Hepatocyte (in vitro differentiated cells): Measurements from ENCODE around the gene NPFFR2. TPM values are rescaled to one million over a fixed set of nuclear protein-coding genes. Genes with fewer than 3 reads are reported as not detected.

ENCODE experiments used
- DNase-seq: peaks from one replicate; pipeline ENCODE4 v3.0.0-alpha.2; 2016; ENCODE audit warnings: low spot score
- H2AFZ ChIP-seq: fragments of 200-600 bp; sonication (generic); 2 replicates; pipeline ENCODE4 v1.6.0; 2016; ENCODE audit warnings: antibody characterized with exemption, mild to moderate bottlenecking
- H3K27ac ChIP-seq: fragments of 200-600 bp; sonication (generic); 2 replicates; pipeline ENCODE4 v1.5.1; 2016; ENCODE audit warnings: mild to moderate bottlenecking
- H3K27me3 ChIP-seq: fragments of 200-600 bp; sonication (generic); 2 replicates; pipeline ENCODE4 v1.6.1; 2016
- H3K36me3 ChIP-seq: fragments of 200-600 bp; sonication (generic); replicated peaks from 2 replicates; pipeline ENCODE4 v1.5.1; 2016; ENCODE audit warnings: low read depth; ENCODE audit not compliant: insufficient read depth
- H3K4me1 ChIP-seq: fragments of 200-600 bp; sonication (generic); 2 replicates; pipeline ENCODE4 v1.5.1; 2016; ENCODE audit warnings: mild to moderate bottlenecking, moderate library complexity; ENCODE audit not compliant: insufficient read depth
- H3K4me2 ChIP-seq: fragments of 200-600 bp; sonication (generic); 2 replicates; pipeline ENCODE4 v1.6.0; 2016
- H3K4me3 ChIP-seq: fragments of 200-600 bp; sonication (generic); 2 replicates; pipeline ENCODE4 v1.5.1; 2016; ENCODE audit warnings: mild to moderate bottlenecking
- H3K79me2 ChIP-seq: fragments of 200-600 bp; sonication (generic); 2 replicates; pipeline ENCODE4 v1.6.0; 2017; ENCODE audit warnings: mild to moderate bottlenecking
- H3K9me2 ChIP-seq: fragments of 200-600 bp; sonication (generic); replicated peaks from 2 replicates; pipeline ENCODE4 v1.6.0; 2017; ENCODE audit warnings: mild to moderate bottlenecking; ENCODE audit not compliant: insufficient read depth
- H3K9me3 ChIP-seq: fragments of 200-600 bp; sonication (generic); 2 replicates; pipeline ENCODE4 v1.5.1; 2016; ENCODE audit warnings: low read depth, mild to moderate bottlenecking
- H4K20me1 ChIP-seq: fragments of 200-600 bp; sonication (generic); 2 replicates; pipeline ENCODE4 v1.6.0; 2016; ENCODE audit warnings: mild to moderate bottlenecking; ENCODE audit not compliant: insufficient read depth, poor library complexity, severe bottlenecking
- EZH2 ChIP-seq: fragments of 200-600 bp; sonication (generic); IDR thresholded peaks from 2 replicates; pipeline ENCODE4 v1.6.1; 2016; ENCODE audit warnings: antibody characterized with exemption, mild to moderate bottlenecking, borderline replicate concordance
- EZH2phosphoT487 ChIP-seq: fragments of 200-600 bp; sonication (generic); IDR thresholded peaks from one replicate; pipeline ENCODE4 v1.6.1; 2018; ENCODE audit warnings: antibody characterized with exemption, mild to moderate bottlenecking, low read depth, moderate library complexity; ENCODE audit not compliant: unreplicated experiment, severe bottlenecking
- WGBS: methylation state at CpG from one replicate; pipeline ENCODE4 v1.1.6; 2016; ENCODE audit warnings: low lambda C conversion rate; ENCODE audit errors: missing lambda C conversion rate; 5-methylcytosine and 5-hydroxymethylcytosine counted together
- polyA plus RNA-seq: library from polyadenylated mRNA; unstranded; fragments of >200 nt; fragmentation: Nextera tagmentation; extraction: Ambion mirVana; gene quantifications from 2 replicates; pipeline ENCODE4 v1.2.1, GENCODE V29; 2016
- total RNA-seq: library from RNA; depleted of rRNA; stranded (reverse); fragments of >200 nt; gene quantifications from 2 replicates; pipeline ENCODE4 v1.2.3, GENCODE V29; 2014
- TF ChIP-seq, protein P1 (sequence below): fragments of 200-600 bp; sonication (generic); IDR thresholded peaks from 2 replicates; pipeline ENCODE4 v1.5.1; 2016; ENCODE audit warnings: antibody characterized with exemption, mild to moderate bottlenecking; ENCODE audit not compliant: poor library complexity

The NPFFR2 gene
- total and polyA plus RNA-seq, 2 experiments from 2014 or later = 2.0 to 2.9 TPM

DNA sequence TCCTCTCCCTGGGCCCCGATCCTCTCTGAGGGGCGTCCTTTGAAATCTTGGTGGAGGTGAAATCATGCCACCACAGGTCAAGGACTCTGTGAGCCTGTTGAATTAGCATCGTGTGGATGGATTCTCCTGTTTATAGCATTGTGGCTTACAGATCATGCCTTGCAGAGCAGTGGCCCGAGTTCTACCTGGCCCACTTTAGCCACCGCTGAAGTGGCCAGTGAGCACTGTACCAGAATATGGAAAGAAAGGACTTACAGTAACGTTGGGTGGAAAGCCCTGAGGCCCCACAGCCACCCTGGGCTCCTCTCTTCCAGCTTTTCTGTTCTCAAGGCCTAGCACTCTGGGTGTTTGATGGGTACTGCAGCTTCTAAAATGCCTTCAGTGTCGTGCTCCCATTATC, 35.3 kb downstream of the NPFFR2 start:
- no peaks in the 10 kb centered on the region for H3K9me3 ChIP-seq
- H2AFZ ChIP-seq = no peak overlapping the region
- no peaks in the 10 kb centered on the region for H4K20me1 ChIP-seq
- no peaks in the 10 kb centered on the region for H3K27me3 ChIP-seq
- no peaks in the 10 kb centered on the region for H3K9me2 ChIP-seq
- TF ChIP-seq EZH2phosphoT487 (no peak), EZH2 (no peak)
- TF ChIP-seq, protein P1, sequence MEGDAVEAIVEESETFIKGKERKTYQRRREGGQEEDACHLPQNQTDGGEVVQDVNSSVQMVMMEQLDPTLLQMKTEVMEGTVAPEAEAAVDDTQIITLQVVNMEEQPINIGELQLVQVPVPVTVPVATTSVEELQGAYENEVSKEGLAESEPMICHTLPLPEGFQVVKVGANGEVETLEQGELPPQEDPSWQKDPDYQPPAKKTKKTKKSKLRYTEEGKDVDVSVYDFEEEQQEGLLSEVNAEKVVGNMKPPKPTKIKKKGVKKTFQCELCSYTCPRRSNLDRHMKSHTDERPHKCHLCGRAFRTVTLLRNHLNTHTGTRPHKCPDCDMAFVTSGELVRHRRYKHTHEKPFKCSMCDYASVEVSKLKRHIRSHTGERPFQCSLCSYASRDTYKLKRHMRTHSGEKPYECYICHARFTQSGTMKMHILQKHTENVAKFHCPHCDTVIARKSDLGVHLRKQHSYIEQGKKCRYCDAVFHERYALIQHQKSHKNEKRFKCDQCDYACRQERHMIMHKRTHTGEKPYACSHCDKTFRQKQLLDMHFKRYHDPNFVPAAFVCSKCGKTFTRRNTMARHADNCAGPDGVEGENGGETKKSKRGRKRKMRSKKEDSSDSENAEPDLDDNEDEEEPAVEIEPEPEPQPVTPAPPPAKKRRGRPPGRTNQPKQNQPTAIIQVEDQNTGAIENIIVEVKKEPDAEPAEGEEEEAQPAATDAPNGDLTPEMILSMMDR = no peak
- no peak overlapping the region for H3K4me2 ChIP-seq
- no peaks in the 10 kb centered on the region for H3K4me1 ChIP-seq
- no peaks in the 10 kb centered on the region for H3K36me3 ChIP-seq
- H3K79me2 ChIP-seq = no peaks in the 10 kb centered on the region
- no peak for DNase-seq
- H3K27ac ChIP-seq = no peak overlapping the region
- H3K4me3 ChIP-seq = no peak overlapping the region
- 93% methylated on average over 6 of the region's 7 CpGs for WGBS

DNA sequence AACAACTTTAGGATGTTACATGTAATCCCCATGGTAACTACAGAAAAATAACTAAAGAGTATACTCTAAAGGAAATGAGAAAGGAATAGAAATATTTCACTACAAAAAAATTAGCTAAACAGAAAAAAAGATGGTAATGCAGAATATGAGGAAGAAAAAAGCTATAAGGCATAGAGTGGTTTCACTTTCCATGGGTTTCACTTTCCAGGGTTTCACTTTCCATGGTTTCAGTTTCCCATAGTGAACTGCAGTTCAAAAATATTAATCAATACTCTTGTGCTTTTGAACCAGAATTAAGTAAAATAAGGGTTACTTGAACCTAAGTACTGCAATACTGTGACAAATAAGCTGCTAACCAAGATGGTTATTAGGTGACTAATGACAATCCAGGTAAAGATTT, 42.0 kb downstream of the NPFFR2 start:
- Histone ChIP-seq H3K4me3 (no peak overlapping the region), H3K27ac (no peak overlapping the region), H3K36me3 (no peaks in the 10 kb centered on the region), H3K4me1 (no peaks in the 10 kb centered on the region), H3K9me2 (no peaks in the 10 kb centered on the region), H2AFZ (no peak overlapping the region), H3K9me3 (no peaks in the 10 kb centered on the region), H4K20me1 (no peaks in the 10 kb centered on the region), H3K79me2 (no peaks in the 10 kb centered on the region), H3K27me3 (no peaks in the 10 kb centered on the region), H3K4me2 (no peak overlapping the region)
- no peak for DNase-seq
- TF ChIP-seq EZH2phosphoT487 (no peak), EZH2 (no peak)
- TF ChIP-seq, protein P1 = no peak

DNA sequence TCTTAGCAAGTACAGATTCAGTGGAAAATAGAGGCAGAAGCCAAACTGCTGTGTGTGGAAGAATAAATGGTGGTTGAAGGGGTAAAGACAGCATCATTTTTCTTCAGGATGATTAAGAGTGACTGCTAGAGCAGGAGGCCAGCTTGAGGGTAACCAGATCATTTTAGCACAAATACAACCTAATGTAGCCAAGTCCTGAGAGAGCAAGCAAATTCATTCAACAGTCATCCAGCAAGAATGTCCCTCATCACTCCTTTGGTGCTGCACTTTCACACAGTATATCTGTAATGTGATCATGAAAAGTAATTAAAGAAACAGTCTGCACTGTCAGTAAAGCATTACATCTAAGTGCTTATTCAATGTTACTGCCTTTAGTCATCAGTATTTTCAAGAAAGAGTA, 44.8 kb downstream of the NPFFR2 start:
- Histone ChIP-seq H3K4me3 (no peak overlapping the region), H3K27ac (no peak overlapping the region), H3K4me2 (no peak overlapping the region), H3K79me2 (no peaks in the 10 kb centered on the region), H3K4me1 (no peaks in the 10 kb centered on the region), H3K27me3 (no peaks in the 10 kb centered on the region), H2AFZ (no peak overlapping the region), H4K20me1 (no peaks in the 10 kb centered on the region), H3K36me3 (no peaks in the 10 kb centered on the region), H3K9me3 (no peaks in the 10 kb centered on the region), H3K9me2 (no peaks in the 10 kb centered on the region)
- no peak for TF ChIP-seq EZH2
- TF ChIP-seq EZH2phosphoT487 = no peak
- TF ChIP-seq, protein P1 = no peak
- DNase-seq = no peak

DNA sequence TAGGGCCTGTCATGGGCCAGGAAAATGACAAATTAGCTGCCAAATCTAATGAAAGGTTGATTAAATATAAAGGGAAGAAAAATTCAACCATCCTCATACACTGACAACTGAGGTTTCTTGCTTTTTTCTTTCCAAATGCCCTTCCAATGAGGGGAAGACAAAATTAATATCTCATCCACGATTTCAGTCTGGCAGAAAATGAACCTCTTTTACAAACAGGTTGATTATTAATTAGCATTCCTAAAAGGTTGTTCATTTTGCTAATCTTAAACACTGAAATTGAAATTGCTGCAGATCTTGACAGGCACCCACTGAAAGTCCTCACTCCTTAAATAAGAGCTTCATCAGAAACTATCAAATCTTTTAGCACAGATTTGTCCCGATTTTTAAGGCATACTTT, 45.5 kb downstream of the NPFFR2 start:
- Histone ChIP-seq H3K36me3 (no peaks in the 10 kb centered on the region), H3K9me2 (no peaks in the 10 kb centered on the region), H2AFZ (no peak overlapping the region), H3K4me3 (no peak overlapping the region), H4K20me1 (no peaks in the 10 kb centered on the region), H3K4me2 (no peak overlapping the region), H3K9me3 (no peaks in the 10 kb centered on the region), H3K4me1 (no peaks in the 10 kb centered on the region), H3K79me2 (no peaks in the 10 kb centered on the region), H3K27ac (no peak overlapping the region), H3K27me3 (no peaks in the 10 kb centered on the region)
- WGBS = 75% methylated on average over 2 of the region's 2 CpGs
- no peak for DNase-seq
- TF ChIP-seq, protein P1 = no peak
- TF ChIP-seq EZH2 = no peak
- TF ChIP-seq EZH2phosphoT487 = no peak
